ENCODE measurements around the gene FAT3.

Gene FAT3

DNA sequence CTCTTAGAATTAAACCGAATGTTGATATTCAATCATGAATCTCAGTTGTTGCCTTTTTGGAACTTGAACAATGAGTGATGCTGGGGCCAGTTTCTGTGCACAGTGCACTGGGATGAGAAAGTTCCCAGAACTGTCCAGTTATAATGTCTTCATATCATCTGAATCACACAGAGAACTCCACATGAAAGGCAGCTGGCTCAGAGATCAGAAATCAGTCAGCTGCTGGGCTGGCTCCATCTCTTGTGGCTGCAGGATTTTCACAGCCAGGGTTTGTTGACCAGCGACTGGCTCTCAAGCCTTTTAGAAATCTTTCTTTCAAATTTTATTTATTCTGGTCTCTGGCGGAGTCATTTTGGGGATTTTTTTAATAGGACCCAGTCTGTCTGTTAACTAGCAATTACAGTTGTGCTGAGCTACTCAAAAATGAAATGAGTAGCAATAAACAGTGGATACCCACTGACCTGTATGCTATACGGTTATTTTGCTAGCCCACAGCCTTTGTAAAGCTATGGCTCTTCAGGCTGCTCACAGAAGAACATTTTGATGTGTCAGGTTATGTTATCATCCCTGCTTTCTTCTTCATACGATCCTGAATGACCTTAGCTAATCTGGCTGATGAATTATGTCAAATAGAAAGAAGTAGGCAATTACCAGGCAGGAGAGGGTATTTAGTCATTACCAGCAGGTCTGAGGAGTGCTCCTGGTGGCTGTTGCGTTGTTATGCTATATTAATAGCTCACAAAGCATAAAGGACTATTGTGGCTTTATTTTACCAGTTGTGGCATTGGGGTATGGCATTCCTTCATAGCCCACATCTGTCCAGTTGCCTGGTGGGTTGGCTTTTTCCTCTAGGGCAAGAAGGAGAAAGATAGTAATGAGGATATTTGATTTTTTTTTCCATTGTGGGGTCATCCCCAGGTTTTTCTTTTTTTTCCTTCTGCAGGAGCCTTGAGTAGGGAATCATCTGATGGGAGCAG lies 3.6 kb downstream of the FAT3 start:
- DNase-seq (ENCODE audit: low read depth in 2 of 2), result no peak

DNA sequence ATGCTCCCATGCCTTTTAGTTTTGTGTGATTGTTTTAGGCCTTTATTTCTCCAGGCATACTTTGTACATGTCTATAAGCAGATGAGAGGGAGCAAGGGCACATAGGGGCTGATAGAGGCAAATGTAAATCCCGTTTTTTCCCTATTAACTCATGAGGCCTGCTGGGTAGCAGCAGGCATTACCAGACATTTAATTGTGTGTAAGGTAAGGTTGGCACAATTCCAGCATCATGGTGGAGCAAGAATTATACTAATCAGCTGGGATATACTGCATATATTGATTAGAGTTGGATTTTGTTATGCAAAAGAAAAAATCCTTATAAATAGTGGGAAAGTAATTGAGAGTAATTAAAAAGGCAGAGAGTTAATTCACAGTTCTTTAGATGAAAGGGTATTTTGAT lies 12.2 kb downstream of the FAT3 start:
- no peak for DNase-seq (ENCODE audit: low read depth in 2 of 2)

DNA sequence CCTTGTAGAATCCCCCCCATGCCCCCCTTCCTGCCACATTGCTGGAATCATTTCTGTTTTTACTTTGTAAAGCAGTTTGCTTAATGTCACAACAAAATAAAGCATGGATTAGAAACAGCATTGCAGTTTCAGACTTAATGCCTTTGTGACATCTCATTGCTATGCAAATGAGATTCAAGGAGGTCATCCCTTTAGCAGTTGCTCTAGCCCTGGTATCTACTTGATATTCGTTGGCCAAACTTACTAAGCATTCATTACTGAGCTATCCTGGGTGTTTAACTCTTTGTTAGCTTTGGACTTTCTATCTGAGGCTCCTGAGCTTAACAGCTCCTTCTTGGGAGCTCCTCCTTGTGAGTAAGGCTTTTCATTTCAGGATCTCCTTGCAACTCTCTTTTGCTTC lies 16.3 kb downstream of the FAT3 start:
- no peak for DNase-seq (ENCODE audit: low read depth in 2 of 2)

DNA sequence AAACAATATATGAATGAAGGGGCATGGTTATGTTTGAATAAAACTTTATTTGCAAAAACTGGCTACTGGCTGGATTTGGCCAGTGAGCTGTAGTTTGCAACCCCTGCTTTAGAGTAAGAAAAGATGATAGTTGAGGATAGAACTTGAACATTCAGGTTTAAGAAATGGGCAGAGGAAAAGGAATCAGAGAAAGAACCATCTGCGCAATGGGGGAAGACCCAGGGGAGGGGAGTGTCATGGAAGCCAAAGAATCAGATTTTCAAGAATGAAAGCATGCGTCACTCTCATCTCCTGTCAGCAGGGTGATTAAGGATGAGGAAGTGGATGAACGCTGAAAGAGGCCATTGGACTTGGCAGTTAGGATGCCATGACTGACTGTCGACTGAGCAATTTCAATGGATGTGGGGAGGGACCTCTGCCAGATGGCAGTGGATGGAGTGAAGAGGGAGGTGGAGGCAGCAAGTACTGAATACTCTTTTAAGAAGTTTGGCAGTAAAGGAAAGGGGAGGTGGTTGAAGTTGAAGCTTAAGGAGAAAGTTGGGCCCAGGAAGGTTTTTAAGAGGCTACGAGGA lies 21.2 kb downstream of the FAT3 start:
- DNase-seq (ENCODE audit: low read depth in 2 of 2), result no peak

GRCh38 chr11:92246630-92247029 lies 22.0 kb downstream of the FAT3 start:
- DNase-seq (ENCODE audit: low read depth in 2 of 2), result no peak

- DNase-seq (ENCODE audit: low read depth in 2 of 2), result no peak
Observed at GRCh38 chr11:92249156-92249753, 24.6 kb downstream of the FAT3 start.

DNA sequence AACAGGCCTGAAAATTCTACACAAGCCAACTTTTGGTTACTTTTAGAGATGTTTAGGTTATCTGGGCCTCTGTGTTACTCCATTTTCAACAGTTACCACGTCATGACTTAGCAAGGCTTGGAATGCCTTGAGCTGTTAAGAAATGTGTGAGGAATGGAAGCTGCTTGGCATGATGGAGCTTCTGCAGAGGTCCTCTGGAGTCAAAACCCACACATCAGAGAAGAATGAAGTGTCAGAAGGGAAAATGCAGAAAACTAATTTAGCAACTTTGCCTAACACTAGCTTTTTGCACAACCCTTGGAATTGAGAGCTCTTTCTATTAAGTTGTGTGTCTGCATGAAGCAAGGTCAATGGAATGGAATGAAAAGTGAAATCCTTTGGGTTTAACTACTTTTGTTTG lies 27.4 kb downstream of the FAT3 start:
- no peak for DNase-seq (ENCODE audit: low read depth in 2 of 2)

GRCh38 chr11:92253421-92253820 lies 28.8 kb downstream of the FAT3 start:
- no peak for DNase-seq (ENCODE audit: low read depth in 2 of 2)

- DNase-seq (ENCODE audit: low read depth in 2 of 2), result no peak
Observed at GRCh38 chr11:92253945-92254344, 29.3 kb downstream of the FAT3 start.

DNA sequence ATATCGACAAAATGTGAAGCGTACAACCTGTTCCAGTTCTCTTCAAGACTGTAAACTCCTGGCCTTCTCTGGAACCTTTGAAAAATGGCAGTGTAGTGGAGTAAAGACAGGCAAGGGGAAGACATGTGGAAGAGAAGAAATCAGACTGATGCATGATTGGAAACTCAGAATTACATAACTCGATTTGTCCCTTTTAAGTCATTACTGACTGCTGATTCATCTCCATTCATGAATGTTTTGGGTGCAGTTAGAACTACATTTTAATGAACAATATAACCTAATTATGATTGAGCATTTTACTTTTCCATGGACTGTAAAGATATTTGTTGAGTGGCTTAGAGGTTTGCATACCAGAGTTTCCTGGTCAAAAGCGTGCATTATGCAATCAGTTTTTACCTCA lies 32.9 kb downstream of the FAT3 start:
- DNase-seq (ENCODE audit: low read depth in 2 of 2), result no peak

GRCh38 chr11:92259861-92260260 lies 35.2 kb downstream of the FAT3 start:
- DNase-seq (ENCODE audit: low read depth in 2 of 2), result no peak

- DNase-seq (ENCODE audit: low read depth in 2 of 2), result no peak
Observed at GRCh38 chr11:92264350-92264749, 39.7 kb downstream of the FAT3 start.

- no peak for DNase-seq (ENCODE audit: low read depth in 2 of 2)
Observed at GRCh38 chr11:92266806-92267205, 42.2 kb downstream of the FAT3 start.

DNA sequence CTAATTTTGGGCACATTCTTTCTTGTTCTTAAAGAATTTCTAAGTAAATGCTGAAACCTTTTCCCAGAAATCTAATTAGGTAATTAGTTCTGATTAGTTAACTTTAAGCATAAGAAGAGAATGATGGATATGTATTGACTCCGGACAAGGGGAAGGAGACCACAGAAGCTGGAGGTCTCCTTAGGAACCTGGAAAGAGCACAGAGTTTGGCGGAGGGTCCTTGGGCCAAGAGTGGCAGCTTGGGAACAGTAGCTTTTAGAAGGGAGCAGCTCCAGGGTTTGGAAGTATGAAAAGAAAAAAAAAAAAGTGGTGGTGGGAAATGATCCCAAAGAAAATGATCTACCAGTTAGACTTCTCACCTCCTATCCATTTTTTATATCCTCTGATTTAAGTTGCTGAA lies 42.7 kb downstream of the FAT3 start:
- no peak for DNase-seq (ENCODE audit: low read depth in 2 of 2)

GRCh38 chr11:92267968-92268367 lies 43.4 kb downstream of the FAT3 start:
- no peak for DNase-seq (ENCODE audit: low read depth in 2 of 2)

GRCh38 chr11:92268546-92268945 lies 43.9 kb downstream of the FAT3 start:
- DNase-seq (ENCODE audit: low read depth in 2 of 2), result no peak

DNA sequence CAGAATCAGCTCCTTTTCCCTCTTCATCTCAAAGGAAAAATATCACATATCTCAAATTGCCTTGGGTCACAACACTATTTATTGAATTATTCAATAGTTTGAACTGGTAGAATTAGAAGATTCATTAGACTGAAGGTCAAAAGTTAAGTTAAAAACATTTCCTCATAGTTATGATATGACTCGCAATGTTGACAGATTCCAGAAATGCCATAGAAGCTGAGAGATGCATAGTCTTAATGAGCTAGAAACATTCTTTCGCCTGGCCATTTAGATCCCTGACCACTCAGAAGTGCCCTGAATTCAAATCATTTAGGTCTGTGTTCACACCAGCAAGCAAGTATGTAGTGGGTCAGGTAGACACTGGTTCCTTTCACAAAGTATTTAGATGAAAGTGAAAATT lies 44.4 kb downstream of the FAT3 start:
- DNase-seq (ENCODE audit: low read depth in 2 of 2), result no peak

GRCh38 chr11:92269841-92270240 lies 45.2 kb downstream of the FAT3 start:
- no peak for DNase-seq (ENCODE audit: low read depth in 2 of 2)

DNA sequence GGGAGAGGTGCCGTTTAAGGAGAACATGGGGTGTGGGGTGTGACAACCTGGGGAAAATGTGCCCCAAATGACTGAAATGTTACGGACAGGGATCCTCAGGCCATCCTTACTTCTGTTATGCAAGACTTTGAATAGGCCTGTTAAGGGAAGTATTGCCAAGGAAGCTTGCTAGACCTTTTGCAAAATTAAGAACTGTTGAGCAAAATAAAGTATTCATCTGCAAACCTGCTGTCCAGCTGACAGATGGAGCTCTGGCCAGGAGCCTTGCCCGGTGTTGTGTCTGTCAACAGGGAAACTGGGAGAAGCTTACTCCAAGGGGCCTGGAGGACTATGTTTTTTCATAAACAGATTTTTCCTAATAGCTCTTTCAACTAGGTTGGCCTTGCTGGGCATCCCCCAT lies 48.0 kb downstream of the FAT3 start:
- no peak for DNase-seq (ENCODE audit: low read depth in 2 of 2)
